ENCODE measurements around the gene CCNI.

- TF ChIP-seq CTCF (IDR thresholded peaks at IDR 0.05) (no peak), POLR2AphosphoS5 (IDR thresholded peaks at IDR 0.05) (no peak)
Observed at GRCh38 chr4:77028246-77028645, 47.5 kb downstream of the CCNI start.
